Head of caudate nucleus (tissue), 42 donors: ENCODE measurements around the gene DPYSL3.

Experiments used
- DNase-seq, 42 donors: peaks; one replicate each; pipeline versions ENCODE4 v3.0.0 to v3.0.0-alpha.2; 2020 to 2021; ENCODE audit warnings: mixed read lengths in 7 of 42
- intact Hi-C: fragments of 100-400 bp; cut with DNase I; formaldehyde crosslinking; loops from one replicate; pipeline ENCODE4 v1.15.0; 2022

DPYSL3 gene

DNA sequence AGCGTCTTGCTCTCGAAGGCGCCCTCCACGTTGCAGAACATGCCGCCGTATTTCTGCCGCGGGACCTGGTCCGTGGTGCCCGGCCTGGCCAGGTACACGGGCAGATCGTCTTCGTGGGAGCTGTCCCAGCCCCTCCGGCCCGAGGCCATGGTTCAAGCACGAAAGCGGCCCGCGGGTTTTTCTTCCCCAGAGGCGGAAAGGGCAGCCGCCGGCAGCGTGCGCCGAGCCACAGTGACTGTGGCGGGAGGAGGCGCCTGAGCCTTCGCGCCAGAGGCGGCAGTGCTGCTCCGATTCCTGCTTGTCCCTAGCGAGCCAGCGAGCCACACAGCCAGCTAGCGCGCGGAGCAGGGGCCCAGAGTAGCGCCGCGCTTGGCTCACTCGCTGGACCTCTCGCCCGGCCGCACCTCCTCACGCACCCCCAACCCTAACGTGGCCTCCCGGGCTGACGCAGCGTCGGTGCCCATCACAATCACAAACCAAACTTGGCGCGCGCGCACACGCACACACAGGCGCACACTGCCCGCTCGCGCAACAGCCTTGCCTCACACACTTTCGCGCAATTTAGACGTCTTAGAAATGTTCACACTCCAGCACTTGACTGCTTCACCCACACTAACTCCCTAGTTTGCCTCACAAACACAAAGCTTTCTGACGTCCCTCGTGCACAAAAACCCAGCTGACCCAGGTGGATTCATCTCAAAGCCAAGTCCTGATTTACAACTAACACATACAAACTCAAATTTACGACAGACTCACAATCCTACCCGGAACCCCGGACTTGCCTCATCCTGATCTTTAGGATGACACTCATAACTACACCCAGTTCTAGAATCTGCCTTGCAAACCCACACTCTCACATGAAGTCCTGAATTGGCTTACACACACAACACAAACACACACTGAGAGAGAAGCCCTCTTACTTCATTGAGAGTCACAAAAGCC, at the start of gene DPYSL3:
DPYSL3 (minus strand) TSS at position 359 of the 942 bp plus-strand sequence; CDS start at position 149, 210 bp downstream.
- intact Hi-C loops: no loop called here
- peak; percentile 23 to 84 (median 62) for DNase-seq

DNA sequence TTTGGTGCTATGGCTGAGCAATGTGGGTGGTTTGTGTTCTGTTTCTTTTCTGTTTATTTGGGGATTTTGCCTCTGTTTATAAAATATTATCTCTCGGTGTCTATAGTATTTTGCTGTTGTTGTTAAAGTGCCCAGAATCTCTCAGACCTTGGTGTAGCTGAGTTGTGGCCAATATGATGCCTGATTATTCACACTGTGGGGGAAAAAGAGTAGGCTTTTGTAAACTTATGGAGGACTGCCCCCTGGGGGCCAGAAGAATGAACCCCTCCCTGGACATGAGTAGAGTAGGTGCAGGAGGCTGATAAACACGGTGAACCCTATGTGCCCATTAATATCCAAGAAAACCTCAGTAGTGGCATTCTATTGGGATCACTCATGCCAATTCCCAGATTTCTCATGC, 49.0 kb upstream of the DPYSL3 start:
- peak in 28 of 42 donors; percentile 4 to 69 (median 34) for DNase-seq
- intact Hi-C loops: loop anchor here (10.0 kb wide), 1 partner anchor 94 kb away; no protein-coding TSS in a partner anchor

DNA sequence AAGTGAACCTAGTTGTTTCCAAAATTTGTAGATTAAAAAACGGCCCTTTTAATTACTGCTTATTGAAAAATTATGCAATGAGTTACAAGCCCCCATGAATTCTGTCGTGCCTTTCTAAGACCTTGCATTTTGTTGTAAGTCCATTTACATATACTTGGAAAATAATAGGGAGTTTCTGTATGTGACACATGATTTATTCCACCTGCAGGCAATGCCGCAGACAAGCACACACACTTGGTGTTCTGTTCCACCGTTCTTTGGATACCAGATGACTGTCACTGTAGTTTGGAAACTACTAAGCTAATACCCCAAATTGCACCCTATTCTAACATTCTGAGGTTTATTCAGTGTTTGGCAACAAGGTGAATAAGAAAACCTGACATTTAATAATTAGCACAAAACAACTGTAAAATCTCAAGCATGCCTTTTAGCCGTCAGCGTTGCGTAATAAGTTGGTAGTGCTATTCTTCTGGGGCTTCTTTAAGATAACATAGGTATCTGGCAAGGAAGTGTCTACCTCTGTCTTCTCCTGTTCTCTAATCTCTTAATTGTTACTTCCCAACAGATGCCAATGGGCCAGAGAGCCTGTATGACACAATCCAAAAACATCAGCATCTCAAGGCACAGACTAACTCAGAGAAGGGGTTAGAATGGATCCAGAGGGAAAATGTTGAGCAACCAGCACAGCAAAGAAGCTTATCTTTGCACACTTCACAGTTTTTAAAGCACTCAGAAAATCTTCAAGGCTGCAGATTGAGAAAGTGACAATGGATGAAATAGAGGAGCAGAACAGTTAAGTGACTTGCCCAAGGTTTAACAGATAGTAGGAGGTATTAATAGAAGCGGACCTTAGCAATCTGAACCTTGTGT, 48.2 kb upstream of the DPYSL3 start:
- intact Hi-C loops: loop anchor here (10.0 kb wide), 1 partner anchor 93 kb away; no protein-coding TSS in a partner anchor
- DNase-seq: no peak

DNA sequence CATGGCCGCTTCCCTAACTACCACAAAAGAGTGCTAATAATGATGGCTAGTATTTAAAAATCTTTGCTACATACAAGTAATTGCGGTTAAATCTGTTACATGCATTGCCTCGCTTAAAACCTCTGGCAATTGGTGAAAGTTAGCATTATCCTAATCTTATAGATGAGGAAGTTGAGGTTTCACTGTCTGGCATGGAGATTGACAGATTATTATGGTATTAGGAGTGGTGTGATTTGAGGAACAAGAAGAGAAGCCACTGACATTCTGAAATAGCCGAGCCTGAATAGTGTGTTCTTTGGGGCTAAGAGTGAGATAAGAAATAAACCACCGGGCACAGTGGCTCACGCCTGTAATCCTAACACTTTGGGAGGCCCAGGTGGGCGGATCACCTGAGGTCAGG, 45.3 kb upstream of the DPYSL3 start:
- intact Hi-C loops: loop anchor here (10.0 kb wide), 1 partner anchor 90 kb away; no protein-coding TSS in a partner anchor

DNA sequence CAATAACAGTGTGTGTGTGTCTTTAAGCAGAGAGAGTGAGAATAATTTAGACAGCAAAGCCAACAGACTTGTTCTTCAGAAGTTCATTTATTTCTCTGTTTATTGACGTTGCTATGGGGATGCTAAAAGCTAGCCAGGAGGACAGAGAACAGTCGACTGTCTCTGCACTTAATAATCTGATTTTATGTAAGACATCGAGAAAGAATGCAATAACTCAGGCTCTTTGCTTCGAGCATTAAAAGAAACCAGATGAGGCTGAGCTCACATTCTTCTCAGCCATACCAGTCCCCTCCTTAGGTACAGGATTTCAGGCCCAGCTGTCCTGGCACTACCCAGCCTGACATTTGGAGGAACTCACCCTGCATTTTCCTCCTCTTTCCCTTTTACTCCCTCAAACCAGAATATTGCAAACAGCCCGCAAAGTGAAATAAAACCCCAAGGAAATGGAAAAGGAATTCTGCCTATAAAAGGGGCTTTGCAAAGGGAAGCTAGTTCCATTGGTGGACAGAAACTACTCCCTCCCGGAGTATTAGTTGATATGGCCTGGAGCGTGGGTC, 44.5 kb upstream of the DPYSL3 start:
- intact Hi-C loops: loop anchor here (10.0 kb wide), 1 partner anchor 90 kb away; no protein-coding TSS in a partner anchor
- DNase-seq: no peak

More for the DNA sequence above, 45.3 kb upstream of the DPYSL3 start:
- DNase-seq: no peak

DNA sequence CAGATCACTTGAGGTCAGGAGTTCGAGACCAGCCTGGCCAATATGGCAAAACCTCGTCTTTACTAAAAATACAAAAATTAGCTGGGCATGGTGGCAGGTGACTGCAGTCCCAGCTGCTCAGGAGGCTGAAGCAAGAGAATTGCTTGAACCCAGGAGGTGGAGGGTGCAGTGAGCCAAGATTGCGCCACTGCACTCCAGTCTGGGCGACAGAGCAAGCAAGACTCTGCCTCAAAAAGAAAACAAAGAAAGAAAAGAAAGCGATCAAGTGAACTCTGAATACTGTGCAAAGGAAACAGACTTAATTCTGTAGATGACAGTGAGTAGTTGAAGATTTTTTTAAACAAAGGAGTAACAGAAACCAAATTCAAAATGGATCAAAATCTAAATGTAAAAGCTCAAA, 43.9 kb upstream of the DPYSL3 start:
- peak in 4 of 42 donors; percentile 12 to 43 (median 28) for DNase-seq
- intact Hi-C loops: loop anchor here (10.0 kb wide), 1 partner anchor 89 kb away; no protein-coding TSS in a partner anchor

DNA sequence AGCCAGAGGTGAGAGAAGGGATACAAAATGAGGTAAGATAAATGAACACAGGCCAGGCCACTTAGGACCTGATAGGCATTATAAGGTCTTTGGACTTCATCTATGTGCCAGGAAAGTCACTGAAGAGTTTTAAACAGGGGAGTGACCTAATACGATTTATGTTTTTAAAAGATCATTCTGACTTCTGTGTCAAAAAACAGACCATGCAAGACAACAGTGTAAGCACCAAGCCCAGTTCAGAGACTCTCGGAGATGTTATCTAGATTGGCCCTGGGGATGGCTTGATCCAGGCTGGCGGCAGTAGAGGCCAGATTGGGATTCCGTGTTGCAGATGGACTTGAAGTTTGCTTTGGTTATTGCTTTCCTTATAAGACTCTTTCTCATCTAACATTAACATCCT, 43.0 kb upstream of the DPYSL3 start:
- DNase-seq: no peak
- intact Hi-C loops: loop anchor here (10.0 kb wide), 1 partner anchor 88 kb away; no protein-coding TSS in a partner anchor

DNA sequence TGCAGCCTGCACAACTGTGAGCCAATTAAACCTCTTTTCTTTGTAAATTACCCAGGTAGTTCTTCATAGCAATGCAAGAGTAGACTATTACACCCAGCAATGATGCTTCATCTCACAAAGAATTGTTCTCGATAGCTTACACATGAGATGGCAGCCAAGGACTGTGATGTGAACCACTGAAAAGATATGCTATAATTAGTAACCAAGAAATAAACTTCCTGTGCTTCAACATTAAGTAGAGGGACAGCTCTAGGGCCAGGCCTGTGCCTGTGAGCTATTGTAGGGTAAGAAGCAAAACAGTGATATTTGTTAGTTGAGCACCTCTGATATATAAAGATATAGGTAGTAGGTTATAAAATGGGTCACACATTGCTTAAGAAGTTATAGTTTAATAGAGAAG, 41.8 kb upstream of the DPYSL3 start:
- no peak for DNase-seq
- intact Hi-C loops: loop anchor here (10.0 kb wide), 1 partner anchor 87 kb away; no protein-coding TSS in a partner anchor

DNA sequence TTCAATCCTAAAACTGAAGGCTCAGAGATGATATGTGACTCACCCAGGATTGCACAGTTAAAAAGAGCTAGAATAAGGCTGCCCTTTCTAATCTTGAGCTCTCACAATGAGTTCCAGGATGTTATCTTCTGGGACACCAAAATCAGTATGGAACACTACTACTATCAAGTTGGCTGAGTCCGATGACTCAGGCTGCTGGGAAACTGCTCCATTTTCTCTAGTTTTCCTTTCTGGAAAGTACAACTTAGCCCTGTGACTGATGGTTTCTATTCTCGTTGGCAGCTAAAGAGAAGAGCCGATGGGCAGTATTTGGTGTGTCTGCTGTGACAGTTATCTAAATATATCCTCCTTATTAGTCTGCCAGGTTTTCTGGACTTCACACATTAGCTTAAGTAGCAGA, 37.9 kb upstream of the DPYSL3 start:
- DNase-seq: peak in 1 of 42 donors; percentile 12
- intact Hi-C loops: no loop called here

DNA sequence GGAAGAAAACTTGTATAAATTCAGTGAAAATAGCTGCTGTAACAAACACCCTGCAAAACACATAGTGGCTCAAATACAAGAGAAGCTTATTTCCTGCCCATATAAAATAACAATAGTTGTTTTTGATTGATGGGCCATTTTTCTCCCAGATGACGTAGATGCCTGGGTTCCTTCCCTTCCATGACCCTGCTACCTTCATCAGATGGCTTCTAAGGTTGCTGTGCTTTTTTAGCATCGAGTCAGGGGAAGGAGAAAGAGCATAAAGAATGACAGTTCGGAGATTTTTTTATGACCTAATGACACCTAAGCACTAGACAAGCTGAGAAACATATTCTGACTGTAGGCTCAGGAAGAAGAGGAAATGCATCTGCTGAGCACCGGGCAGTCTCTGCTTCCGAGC, 34.7 kb upstream of the DPYSL3 start:
- DNase-seq: no peak

DNA sequence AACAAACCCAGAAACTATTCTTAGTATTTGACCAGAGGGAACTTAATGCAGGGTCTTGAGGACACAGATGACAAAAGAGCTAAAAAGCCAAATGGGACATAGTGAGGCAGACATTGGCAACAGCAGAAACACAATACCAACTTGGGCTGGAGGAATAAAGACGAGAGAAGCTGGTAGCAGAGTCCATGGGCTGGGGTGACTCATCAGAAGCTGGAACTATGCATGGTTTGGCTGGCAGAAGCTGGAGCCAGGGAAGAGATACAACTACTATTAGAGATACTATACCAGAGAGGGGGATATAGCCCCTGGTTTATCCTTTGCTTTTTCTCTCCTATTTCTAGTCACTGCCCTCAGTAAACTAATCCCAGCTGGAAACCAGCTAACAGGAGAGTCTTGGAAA, 29.2 kb upstream of the DPYSL3 start:
- intact Hi-C loops: no loop called here
- no peak for DNase-seq

More for the DNA sequence above, 34.7 kb upstream of the DPYSL3 start:
- intact Hi-C loops: no loop called here

DNA sequence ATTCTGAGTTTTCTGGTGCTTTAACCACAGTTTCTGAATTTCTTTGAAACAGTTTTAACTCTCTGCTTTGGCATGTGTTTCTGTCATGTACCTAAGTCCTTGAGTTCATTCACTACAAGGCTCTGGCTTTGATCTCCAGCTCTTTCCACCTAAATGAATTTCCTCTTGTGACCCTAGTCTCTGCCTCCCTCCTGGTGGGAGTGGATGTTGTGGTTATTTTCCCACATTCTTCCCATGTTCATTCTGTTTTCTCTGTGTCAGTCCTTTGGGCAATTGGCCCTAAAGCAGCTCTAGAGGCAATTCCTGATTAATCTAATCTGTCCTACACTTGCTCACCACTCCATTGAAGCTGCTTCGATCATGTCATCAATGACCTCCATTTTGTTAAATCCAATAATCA, 28.4 kb upstream of the DPYSL3 start:
- no peak for DNase-seq
- intact Hi-C loops: no loop called here

DNA sequence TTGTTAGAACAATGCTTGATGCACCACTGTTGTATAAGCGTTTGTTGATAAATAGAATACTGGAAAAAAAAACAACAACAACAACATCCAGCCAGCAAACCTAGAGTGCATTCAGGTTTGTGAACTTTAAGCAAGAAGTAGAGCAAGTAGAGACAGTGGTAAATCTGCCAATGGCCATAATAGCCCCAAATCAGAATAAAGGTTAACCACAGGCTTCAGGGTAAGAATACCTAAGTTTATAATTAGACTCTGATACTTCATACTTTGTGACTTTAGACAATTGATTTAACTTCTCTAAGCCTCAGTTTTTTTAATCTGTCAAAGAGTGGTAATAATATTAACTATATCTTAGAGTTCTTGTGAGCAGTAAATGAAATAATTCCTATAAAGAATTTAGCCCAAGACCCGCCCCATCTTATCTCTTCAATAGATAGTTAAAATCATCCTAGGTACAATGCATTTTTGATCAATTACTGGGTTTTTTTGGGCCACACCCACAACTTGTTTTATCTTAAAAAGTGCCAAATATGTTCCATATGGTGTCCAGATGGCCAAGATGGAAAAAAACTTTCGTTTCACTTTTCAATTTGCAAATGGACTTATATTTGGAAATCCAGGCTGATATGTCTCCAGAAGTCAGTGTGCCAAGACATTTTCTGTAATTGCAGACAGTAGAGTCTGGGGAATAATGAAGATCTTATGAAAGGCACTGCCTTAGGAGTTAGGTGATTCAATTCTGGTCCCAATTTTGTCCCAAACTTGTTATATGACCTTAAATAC, 24.5 kb upstream of the DPYSL3 start:
- no peak for DNase-seq
- intact Hi-C loops: no loop called here

DNA sequence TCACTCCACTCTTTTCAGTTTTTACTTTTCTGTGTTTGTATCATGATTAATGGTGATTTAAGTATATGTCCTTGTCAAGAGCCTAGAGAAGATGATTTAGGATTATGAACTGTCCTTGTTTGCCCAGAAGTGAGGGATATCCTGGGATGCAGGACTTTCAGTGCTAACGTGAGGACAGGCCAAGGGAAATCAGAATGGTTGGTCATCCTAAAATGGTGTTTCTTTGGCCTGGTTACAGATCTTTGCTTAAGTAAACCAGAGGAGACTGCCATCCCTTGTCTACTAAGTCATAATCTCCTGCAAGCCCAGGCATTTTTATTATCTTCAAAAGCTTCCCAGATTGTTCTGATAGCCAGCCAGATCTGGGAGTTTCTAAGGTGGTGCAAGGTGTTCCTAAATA, 22.3 kb upstream of the DPYSL3 start:
- intact Hi-C loops: no loop called here
- DNase-seq: no peak

DNA sequence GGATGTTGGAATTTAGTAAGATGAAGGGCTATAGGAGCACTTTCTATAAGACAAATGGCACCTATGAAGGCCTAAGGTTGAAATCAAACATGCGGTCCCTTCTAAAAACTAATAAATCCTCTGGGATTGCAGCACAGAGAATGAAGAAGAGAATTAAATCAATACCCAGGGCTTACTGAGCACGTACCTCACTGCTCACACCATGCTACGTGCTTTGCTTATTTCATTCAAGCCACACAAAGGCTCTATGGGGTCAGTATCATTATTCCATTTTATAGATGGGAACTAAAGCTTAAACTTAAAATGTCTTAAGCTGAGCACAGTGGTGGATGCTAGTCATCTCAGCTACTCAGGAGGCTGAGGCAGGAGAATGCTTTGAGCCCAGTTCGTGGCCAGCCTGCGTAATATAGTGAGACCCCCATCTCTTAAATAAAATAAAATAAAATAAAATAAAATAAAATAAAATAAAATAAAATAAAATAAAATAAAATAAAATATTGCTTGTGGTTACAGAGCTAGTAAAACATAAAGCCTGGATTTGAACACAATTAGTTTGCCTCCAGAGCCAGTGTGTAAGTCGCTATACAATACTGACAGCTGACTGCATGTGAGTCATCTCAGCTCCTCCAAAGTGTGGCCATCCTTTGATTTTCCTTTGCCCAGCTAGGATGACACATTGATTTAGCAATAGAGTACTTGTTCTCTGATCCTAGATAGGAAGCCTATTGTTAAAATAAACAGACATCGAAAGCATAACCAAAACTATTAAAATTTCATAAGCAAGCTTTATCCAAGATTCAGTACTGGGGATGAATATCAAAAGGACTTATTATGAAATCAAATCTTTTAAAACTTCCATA, 20.9 kb upstream of the DPYSL3 start:
- intact Hi-C loops: no loop called here
- DNase-seq: peak in 6 of 42 donors; percentile 11 to 47 (median 22)

DNA sequence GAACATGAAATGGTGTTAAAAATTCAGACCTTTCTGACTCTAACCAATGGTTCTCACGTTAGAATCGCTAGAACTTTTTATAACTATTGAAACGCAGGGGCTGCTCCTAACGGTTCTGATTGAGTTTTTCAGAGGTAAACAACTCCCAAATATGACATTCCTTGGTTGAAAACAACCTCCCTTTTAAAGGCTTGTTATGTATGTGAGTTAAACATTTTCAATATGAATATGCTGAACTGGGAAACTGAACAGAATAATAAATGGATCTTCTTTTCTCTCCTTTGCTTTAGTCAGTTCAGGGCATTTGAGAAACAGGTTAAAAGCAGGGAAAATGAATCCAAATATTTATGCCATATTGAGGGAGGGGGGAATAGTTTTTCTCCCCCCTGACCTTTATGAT, 13.2 kb upstream of the DPYSL3 start:
- intact Hi-C loops: no loop called here
- no peak for DNase-seq

DNA sequence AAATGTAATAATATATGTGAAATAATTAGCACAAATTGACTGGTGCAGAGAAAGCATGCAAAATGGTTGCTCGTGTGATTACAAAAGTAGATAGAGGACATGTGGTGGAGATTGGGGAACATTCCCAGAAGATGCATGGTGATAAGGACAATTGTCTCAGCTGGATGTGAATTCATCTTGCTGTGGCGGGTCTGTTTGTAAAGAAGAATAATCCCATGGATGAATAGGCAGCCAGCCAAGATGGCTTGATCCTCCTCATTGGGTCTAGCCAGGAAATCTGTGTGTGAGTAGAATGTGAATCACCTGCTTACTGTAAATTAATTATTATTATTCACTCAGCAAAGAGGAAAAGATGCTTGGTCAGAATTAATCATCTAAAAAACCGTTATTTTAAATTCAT, 12.6 kb upstream of the DPYSL3 start:
- no peak for DNase-seq
- intact Hi-C loops: no loop called here
